Stimulated activated CD8-positive, alpha-beta memory T cell treated with anti-CD3 and anti-CD28 coated beads, Interleukin-7, amount 100 ng/mL, for 48 hours (primary cell): ENCODE measurements around the gene HIBADH.
"Not testable (repeated sequence)": the region's sequence is repeated elsewhere in the genome, so short reads cannot be mapped to it uniquely, and the experiment has no call there.

Source experiments
- DNase-seq, 2 donors: peaks; one replicate each; pipeline ENCODE4 v3.0.0-alpha.2; 2020; ENCODE audit warnings: low read depth in 1 of 2; ENCODE audit errors: extremely low read depth in 1 of 2

HIBADH gene

DNA sequence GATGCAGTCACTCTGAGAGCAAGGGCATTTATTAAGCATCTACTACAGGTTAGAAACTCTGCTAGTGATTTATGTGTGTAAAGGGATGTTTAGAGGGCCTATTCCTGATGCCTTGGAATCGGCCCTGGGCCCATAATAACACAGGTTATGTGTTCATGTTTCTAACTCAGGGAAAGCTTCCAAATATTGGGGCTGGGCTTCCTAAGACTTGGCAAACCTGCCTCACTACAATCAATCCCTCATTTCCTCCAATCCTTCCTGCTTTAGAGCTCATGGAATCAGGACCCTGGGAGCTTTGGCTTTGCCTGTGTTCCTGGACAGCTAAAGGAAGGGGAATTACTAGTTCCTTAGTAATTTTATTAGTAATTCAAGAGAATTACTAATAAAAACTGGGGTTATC, 148.8 kb downstream of the HIBADH start:
- DNase-seq, result no peak

DNA sequence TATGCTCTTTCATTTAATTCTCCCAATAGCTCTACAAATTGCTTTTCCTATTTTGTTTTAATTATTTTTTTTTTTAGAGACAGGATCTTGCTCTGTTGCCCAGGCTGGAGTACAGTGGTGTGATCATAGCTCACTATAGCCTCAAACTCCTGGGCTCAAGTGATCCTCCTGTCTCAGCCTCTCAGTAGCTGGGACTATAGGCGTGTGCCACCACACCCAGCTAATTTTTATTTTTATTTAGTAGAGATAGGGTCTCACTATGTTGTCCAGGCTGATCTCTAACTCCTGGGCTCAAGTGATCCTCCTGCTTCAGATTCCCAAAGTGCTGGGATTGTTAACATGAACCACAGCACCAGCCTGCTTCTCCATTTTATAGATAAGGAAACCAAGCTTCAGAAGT, 151.3 kb downstream of the HIBADH start:
- not testable (repeated sequence) for DNase-seq

DNA sequence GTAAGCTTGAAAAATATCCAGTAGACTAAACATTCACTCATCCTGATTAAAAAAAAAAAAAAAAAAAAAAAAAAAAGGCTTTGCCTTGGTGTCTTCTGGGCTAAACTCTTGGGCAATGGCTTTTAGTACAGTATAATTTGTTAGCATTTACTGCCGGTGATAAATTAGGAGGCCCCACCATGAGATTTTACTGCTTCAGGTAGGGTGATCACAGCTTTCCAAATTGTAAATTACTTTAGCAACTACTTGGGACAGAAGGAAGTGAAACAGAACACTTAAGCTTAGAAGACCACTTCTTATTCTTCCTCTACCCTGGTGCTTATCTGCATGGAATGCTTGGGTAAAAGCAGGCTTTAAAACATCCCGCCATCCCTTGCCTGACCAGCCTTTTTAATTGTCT, 152.1 kb downstream of the HIBADH start:
- DNase-seq, result no peak

DNA sequence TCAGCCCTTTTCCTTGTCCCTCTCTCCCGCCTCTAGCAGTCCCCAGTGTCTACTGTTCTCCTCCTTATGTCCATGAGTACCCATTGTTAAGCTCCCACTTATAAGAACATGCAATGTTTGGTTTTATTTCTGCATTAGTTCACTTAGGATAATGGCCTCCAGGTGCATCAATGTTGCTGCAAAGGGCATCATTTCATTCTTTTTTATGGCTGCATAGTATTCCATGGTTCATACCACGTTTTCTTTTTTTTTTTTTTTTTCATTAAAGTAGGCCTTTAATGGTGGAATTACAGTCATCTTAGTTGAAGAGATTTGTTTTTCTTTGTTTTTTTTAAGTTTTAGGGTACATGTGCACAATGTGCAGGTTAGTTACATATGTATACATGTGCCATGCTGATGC, 160.8 kb downstream of the HIBADH start:
- not testable (repeated sequence) for DNase-seq

DNA sequence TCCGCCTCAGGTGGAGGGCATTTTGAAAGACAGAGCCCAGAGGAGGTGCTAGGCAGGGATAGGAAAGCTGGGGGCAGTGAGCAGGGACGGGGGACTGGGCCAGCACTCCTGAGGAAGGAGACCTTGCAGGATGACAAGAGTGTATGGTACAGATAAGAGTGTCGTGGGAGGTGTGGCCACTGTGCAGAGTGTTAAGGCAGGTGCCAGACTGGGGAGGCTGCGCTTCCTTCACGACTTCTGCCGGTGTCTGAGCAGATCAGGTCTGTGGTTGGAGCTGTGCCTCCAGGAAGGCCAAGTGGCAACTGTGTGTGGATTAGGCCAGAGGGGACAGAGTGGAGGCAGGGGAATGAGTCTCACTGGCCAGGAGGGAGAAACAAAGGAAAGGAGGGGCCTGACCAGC, 161.7 kb downstream of the HIBADH start:
- DNase-seq, result no peak

DNA sequence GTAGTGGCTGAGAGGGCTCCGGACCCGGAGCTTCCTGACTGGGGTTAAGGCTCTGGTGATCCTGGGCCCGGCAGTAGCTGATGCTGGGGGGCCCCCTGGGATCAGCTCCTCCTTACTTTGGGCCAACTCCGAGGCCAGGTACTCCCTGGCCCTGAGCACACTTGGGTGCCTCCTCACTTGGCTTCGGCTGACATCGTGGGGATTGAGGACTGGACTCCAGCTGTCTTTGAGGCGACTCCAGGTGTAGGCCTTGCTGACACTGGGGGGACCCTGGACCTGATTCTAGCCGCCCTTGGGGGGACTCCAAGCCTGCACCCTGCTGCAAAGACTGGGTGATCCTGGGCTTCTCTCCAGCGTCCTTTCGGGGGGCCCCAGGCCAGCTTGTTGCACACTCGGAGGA, 170.5 kb downstream of the HIBADH start:
- DNase-seq, result no peak

DNA sequence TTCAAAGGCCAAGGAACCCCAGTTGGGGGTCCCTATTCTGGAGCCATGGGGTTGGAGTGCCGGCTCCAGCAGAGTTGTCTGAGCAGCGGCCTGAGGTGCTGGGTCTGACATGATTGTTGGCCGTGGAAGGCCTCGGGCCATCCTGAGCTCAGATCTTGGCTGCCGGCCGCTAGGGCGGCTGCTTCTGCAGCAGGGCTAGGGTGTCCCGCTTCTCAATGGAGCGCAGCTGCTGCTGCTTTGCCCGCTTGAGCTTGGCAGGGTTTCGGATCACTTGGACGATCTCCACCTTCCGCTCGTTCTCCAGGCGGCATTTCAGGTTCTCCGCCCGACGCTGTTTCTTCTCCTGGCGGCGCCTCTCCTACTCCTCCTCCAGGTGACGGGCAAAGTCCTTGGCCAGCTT, 171.1 kb downstream of the HIBADH start:
- DNase-seq, result no peak

DNA sequence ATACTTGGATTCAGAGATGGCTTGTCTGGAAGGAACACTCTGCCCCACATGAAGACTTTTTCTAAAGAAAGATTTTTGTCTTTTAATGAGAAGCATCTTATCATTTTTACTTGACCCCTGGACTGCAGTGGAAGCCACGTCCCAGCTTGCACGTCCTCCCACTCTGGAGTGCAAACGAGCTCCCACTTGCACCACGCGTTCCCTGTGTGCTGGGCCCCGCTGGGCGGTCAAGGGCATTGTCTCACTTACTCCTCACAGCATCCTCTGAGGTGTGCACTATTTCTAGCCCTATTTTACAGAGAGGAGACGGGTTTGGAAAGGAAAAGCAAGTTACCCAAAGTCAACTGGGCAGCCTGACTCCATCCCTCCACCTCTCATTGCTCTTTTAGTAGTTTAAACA, 175.2 kb downstream of the HIBADH start:
- no peak for DNase-seq

DNA sequence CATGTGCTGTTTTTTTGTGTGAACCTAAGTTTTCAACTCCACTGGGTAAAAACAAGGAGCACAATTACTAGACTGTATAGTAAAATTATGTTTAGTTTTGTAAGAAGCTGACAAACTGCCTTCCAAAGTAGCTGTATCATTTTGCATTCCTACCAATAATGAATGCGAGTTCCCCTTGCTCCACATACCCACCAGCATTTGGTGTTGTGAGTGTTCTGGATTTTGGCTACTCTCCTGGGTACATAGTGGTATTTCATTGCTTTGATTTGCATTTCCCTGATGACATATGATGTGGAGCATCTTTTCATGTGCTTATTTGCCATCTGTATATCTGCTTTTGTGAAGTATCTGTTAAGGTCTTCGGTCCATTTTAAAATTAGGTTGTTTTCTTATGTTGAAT, 178.2 kb downstream of the HIBADH start:
- DNase-seq, result no peak

DNA sequence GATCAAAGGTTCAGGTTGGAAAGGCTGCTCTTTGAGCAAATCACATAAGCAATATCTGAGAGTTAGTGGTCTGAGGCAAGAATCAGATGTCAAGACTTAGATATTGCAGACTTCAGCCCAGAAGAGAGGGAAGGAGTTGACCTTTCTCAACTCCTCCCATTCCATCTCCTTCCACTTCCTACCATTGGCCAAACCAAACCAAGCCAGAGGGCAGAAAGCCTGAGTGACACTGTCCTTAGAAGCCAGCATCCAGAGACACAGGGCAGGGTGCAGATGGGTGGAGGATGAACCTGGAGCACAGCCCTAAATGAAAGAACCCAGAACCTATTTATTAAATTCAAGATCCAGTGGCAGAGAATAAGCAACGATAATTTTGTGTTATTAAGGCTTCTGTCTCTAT, 180.5 kb downstream of the HIBADH start:
- no peak for DNase-seq

DNA sequence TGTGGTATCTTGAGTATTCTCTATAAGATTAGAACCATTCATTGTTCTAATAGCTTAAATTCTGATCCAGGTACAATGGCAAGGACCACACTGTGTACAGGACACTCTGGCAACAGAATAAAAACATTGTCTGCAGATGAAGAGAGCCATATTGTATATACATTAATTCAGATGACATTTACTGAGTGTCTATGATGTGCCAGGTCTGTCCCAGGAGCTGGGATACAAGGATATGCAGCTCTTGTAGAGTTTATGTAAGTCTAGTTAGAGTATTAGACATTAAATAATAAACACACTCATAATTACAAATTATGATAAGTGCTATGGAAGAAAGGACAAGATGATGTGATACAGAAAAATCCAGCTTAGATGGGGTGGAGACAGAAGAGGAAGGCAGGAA, 184.1 kb downstream of the HIBADH start:
- DNase-seq, result no peak

DNA sequence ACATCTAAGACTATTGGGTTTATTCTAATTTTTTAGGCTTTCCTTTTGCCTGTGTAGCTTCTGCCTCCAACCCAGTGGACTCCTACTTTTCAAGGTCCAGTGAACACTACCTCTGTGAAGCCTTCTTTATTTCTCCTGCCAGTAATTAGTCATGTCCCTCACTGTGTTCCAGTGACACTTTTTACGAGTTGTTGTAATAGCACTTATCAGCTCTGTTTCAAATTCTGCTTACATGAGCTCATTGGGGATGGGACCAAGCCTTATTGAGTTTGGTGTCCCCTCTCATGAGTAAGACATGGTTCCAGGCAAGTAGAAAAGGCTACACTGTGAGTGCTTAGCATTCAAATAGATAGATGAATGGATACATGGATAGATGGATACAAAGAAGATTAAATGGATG, 184.6 kb downstream of the HIBADH start:
- DNase-seq, result no peak

DNA sequence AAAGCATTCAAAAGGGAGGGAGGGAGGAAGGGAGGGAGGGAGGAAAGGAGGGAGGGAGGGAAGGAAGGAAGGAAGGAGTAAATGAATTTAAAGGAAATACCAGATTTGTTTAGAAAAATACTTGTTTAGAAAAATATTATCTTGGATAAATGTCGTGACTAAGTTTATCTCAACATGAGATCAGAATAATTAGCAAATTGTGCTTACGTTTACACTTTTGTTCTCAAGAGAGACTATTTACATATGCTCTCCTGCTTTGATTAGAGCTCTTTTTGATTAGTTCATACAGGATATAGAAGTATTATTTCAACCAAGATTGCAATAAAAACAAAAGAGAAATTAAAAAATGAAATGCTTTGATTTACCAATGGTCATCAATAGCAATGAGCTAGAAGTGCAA, 186.2 kb downstream of the HIBADH start:
- no peak for DNase-seq
